Glutamatergic neuron (in vitro differentiated cells): ENCODE results near the gene NECAB2. TPM values are rescaled to one million over a fixed set of nuclear protein-coding genes. Genes with fewer than 3 reads are reported as not detected.

ENCODE experiments used
- DNase-seq: peaks from one replicate; pipeline ENCODE4 v3.0.0; 2022
- H3K27ac Mint-ChIP-seq: one replicate; pipeline ENCODE4 v1.8.0; 2020; ENCODE audit warnings: mild to moderate bottlenecking, mixed read lengths, inconsistent platforms; ENCODE audit not compliant: unreplicated experiment
- H3K27me3 Mint-ChIP-seq: one replicate; pipeline ENCODE4 v1.8.0; 2020; ENCODE audit warnings: mild to moderate bottlenecking, moderate library complexity, mixed read lengths, inconsistent platforms; ENCODE audit not compliant: unreplicated experiment
- H3K36me3 Mint-ChIP-seq: one replicate; pipeline ENCODE4 v1.8.0; 2020; ENCODE audit warnings: mild to moderate bottlenecking, mixed read lengths, inconsistent platforms; ENCODE audit not compliant: unreplicated experiment
- H3K4me1 Mint-ChIP-seq: one replicate; pipeline ENCODE4 v1.8.0; 2020; ENCODE audit warnings: mild to moderate bottlenecking, low read depth, mixed read lengths, inconsistent platforms; ENCODE audit not compliant: unreplicated experiment
- H3K4me3 Mint-ChIP-seq: one replicate; pipeline ENCODE4 v1.8.0; 2020; ENCODE audit warnings: mild to moderate bottlenecking, mixed read lengths, inconsistent platforms; ENCODE audit not compliant: unreplicated experiment
- H3K9me3 Mint-ChIP-seq: one replicate; pipeline ENCODE4 v1.8.0; 2020; ENCODE audit warnings: mild to moderate bottlenecking, moderate library complexity, mixed read lengths, inconsistent platforms; ENCODE audit not compliant: unreplicated experiment
- total RNA-seq: library from RNA; stranded (reverse); fragmentation: NEBNext Ultra II Directional; extraction: Animal tissue kit (Norgen Biotek cat#: 25700); gene quantifications from one replicate; pipeline ENCODE4 v1.2.1, GENCODE V29; 2021; ENCODE audit not compliant: unreplicated experiment
- TF ChIP-seq, protein P1 (sequence below): fragments of 200-600 bp; sonication (generic); IDR thresholded peaks from one replicate; pipeline ENCODE4 v1.5.0; 2021; ENCODE audit not compliant: partially characterized antibody, unreplicated experiment

Gene NECAB2
- total RNA-seq, 1 donor from 2014 or later = 112 TPM

DNA sequence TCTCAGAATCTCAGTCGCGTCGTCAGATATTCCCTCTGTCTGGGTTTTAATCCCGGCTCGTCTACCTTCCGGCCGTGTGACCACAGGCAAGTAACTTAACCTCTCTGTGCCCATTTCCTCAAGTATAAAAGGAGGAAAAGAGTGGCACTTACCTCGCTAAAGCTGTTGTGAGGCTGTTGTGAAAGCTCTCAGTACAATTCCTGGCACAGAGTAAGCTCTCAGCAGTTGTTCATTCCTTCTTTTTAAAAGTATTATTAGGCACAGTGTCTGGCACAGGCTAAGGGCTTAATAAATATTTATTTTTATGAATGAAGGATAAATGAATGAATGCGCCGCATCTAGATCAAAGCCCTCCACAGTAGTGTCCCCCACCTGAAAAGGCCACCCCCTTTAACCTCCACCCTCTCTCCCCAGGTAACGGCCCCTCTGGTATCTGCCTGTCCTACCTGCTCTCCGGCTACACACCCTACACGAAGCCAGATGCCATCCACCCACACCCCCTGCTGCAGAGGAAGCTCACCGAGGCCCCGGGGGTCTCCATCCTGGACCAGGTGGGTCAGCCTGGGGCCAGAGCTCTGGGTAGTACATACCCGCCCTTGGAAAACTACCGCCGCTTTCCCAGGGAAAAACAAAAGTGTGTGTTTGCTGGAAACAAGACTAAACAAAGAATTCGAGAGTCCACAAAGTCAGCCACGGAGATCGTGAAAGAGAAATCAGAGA, 9.0 kb upstream of the NECAB2 start:
- TF ChIP-seq, protein P1, sequence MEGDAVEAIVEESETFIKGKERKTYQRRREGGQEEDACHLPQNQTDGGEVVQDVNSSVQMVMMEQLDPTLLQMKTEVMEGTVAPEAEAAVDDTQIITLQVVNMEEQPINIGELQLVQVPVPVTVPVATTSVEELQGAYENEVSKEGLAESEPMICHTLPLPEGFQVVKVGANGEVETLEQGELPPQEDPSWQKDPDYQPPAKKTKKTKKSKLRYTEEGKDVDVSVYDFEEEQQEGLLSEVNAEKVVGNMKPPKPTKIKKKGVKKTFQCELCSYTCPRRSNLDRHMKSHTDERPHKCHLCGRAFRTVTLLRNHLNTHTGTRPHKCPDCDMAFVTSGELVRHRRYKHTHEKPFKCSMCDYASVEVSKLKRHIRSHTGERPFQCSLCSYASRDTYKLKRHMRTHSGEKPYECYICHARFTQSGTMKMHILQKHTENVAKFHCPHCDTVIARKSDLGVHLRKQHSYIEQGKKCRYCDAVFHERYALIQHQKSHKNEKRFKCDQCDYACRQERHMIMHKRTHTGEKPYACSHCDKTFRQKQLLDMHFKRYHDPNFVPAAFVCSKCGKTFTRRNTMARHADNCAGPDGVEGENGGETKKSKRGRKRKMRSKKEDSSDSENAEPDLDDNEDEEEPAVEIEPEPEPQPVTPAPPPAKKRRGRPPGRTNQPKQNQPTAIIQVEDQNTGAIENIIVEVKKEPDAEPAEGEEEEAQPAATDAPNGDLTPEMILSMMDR = no peak
- Mint-ChIP-seq H3K4me1 (peaks cover 6% of the 10 kb centered on the region), H3K4me3 (no peak overlapping the region), H3K36me3 (no peaks in the 10 kb centered on the region), H3K9me3 (peaks cover 2% of the 10 kb centered on the region), H3K27ac (peak overlapping the region; percentile 55), H3K27me3 (peaks cover 2% of the 10 kb centered on the region)
- no peak for DNase-seq

DNA sequence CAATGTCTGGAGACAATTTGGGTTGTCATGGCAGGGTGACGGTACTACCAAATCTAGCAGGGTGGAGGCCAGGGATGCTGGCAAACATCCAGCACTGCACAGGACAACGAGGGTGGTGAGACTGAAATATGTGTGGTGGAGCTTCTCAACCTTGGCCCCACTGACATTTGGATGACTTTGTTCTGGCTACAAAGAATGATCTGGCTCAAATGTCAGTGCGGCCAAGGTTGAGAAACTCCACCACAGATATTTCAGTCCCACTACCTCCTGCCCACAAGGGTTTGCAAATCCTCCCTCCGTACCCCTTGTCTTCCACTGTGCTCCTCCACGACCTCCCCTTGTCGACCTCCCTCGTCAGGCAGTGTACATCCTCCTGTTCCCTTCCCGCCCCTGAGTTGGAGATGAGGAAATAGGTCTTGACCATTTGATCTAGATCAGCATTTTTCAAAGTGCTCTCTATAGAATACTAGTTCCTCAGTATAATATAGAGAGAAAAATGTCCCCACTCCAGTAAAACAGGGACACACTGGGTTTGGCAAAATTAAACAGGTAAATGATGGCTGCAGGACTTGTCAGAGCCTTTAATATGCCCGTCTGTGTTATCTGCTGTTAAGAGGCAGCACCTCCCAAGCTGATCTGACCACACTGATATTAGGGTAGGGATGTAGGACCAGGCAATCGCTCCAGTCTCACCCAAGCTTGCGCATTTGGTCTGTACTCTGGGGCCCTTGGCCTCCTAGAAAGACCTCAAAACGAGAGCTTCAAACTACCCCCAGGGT, 8.2 kb upstream of the NECAB2 start:
- TF ChIP-seq, protein P1 = no peak
- Mint-ChIP-seq H3K4me1 (peaks cover 3% of the 10 kb centered on the region), H3K27me3 (peaks cover 2% of the 10 kb centered on the region), H3K4me3 (no peak overlapping the region), H3K27ac (no peak overlapping the region), H3K9me3 (peaks cover 2% of the 10 kb centered on the region), H3K36me3 (no peaks in the 10 kb centered on the region)
- DNase-seq = no peak

DNA sequence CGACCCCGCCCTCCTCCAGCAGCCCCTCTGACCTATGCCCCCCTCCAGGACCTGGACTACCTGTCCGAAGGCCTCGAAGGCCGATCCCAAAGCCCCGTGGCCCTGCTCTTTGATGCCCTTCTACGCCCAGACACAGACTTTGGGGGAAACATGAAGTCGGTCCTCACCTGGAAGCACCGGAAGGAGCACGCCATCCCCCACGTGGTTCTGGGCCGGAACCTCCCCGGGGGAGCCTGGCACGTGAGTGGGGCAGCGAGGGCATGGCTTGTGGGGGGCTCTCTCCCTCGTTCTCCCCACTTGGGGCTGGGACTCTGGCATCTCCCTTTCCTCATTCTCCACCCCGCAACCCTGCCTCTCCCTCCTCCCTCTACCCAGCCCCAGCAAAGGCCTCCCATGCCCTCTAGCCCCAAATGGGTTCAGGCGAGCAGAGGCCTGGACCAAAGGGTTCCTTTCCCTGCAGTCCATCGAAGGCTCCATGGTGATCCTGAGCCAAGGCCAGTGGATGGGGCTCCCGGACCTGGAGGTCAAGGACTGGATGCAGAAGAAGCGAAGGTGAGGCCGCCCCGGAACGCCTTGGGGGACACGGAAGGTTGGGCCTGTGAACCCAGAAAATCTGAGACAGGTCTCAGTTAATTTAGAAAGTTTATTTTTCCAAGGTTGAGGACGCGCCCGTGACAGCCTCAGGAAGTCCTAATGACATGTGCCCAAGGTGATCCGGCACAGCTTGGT, 7.4 kb upstream of the NECAB2 start:
- TF ChIP-seq, protein P1 = no peak

GRCh38 chr16:83961591-83961990, 6.5 kb upstream of the NECAB2 start:
- peaks cover 3% of the 10 kb centered on the region for H3K4me1 Mint-ChIP-seq
- H3K4me3 Mint-ChIP-seq = no peak overlapping the region

More for the DNA sequence above, 7.4 kb upstream of the NECAB2 start:
- no peak for DNase-seq
- Mint-ChIP-seq H3K4me1 (peaks cover 3% of the 10 kb centered on the region), H3K27ac (no peak overlapping the region), H3K9me3 (peaks cover 2% of the 10 kb centered on the region), H3K27me3 (peaks cover 2% of the 10 kb centered on the region), H3K36me3 (no peaks in the 10 kb centered on the region), H3K4me3 (no peak overlapping the region)

More at GRCh38 chr16:83961591-83961990, 6.5 kb upstream of the NECAB2 start:
- Mint-ChIP-seq H3K9me3 (peaks cover 2% of the 10 kb centered on the region), H3K27me3 (peaks cover 3% of the 10 kb centered on the region), H3K27ac (no peak overlapping the region), H3K36me3 (no peaks in the 10 kb centered on the region)
- TF ChIP-seq, protein P1 = no peak
- no peak for DNase-seq
